Upper lobe of right lung (tissue), 1 donor: ENCODE data around the gene LORICRIN. TPM values are rescaled to one million over a fixed set of nuclear protein-coding genes. Genes with fewer than 3 reads are reported as not detected.

Source experiments
- ATAC-seq: fragments of 200-7000 bp; cut with Tn5 transposase; one replicate; pipeline ENCODE4 v1.9.1; 2020; ENCODE audit warnings: mild to moderate bottlenecking, moderate library complexity
- DNase-seq: peaks from one replicate; pipeline ENCODE4 v3.0.0-alpha.2; 2020
- H3K27ac ChIP-seq: fragments of 200-600 bp; one replicate; pipeline ENCODE4 v1.8.0; 2022
- H3K27me3 ChIP-seq: fragments of 200-600 bp; one replicate; pipeline ENCODE4 v1.8.0; 2022; ENCODE audit warnings: mild to moderate bottlenecking
- H3K36me3 ChIP-seq: fragments of 200-600 bp; one replicate; pipeline ENCODE4 v1.8.0; 2022
- H3K4me1 ChIP-seq: fragments of 200-600 bp; one replicate; pipeline ENCODE4 v1.8.0; 2022
- H3K4me3 ChIP-seq: fragments of 200-600 bp; one replicate; pipeline ENCODE4 v1.8.0; 2022; ENCODE audit warnings: mild to moderate bottlenecking
- H3K9me3 ChIP-seq: fragments of 200-600 bp; one replicate; pipeline ENCODE4 v1.8.0; 2022
- intact Hi-C: fragments of 100-400 bp; cut with DNase I; formaldehyde crosslinking; loops from one replicate; pipeline ENCODE4 v1.11.0; 2022
- total RNA-seq: library from RNA; stranded (reverse); fragmentation: NEBNext Ultra II Directional; extraction: Animal tissue kit (Norgen Biotek cat#: 25700); gene quantifications from one replicate; pipeline ENCODE4 v1.2.1, GENCODE V29; 2021
- TF ChIP-seq, protein P1 (sequence below): fragments of 200-600 bp; IDR thresholded peaks from one replicate; pipeline ENCODE4 v1.8.0; 2022; ENCODE audit warnings: antibody characterized with exemption
- donor health status: DM: no; HTN: yes; CAD: no; lungs with severe emphysema.

Gene LORICRIN
- total RNA-seq, 1 donor from 2014 or later: not detected

GRCh38 chr1:153238527-153238926 is 21.0 kb upstream of the LORICRIN start:
- Histone ChIP-seq H3K36me3 (no peaks in the 10 kb centered on the region), H3K27me3 (peaks cover 5% of the 10 kb centered on the region), H3K4me1 (no peaks in the 10 kb centered on the region), H3K9me3 (no peaks in the 10 kb centered on the region), H3K4me3 (no peak overlapping the region), H3K27ac (no peak overlapping the region)
- ATAC-seq (no peak), DNase-seq (no peak)
- intact Hi-C loops: no loop called here
- TF ChIP-seq, protein P1, sequence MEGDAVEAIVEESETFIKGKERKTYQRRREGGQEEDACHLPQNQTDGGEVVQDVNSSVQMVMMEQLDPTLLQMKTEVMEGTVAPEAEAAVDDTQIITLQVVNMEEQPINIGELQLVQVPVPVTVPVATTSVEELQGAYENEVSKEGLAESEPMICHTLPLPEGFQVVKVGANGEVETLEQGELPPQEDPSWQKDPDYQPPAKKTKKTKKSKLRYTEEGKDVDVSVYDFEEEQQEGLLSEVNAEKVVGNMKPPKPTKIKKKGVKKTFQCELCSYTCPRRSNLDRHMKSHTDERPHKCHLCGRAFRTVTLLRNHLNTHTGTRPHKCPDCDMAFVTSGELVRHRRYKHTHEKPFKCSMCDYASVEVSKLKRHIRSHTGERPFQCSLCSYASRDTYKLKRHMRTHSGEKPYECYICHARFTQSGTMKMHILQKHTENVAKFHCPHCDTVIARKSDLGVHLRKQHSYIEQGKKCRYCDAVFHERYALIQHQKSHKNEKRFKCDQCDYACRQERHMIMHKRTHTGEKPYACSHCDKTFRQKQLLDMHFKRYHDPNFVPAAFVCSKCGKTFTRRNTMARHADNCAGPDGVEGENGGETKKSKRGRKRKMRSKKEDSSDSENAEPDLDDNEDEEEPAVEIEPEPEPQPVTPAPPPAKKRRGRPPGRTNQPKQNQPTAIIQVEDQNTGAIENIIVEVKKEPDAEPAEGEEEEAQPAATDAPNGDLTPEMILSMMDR: no peak

DNA sequence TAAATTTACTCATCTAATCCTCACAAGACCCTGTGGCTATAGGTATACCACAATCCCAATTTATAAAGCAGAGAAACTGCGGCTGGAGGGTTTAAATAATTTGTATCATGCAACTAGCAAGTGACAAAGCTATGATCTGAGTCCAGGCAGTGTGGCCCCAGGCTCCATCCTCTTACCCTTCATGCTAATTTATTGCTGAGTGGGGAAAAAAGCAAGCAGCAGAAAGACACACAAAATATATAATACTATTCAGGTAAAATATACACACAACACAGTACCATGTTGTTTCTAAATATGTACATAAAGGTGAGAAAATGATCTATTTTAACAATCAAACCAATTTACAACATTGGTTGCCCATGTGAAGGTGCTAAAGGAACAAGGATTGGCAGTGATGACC is 17.3 kb upstream of the LORICRIN start:
- intact Hi-C loops: no loop called here
- no peak overlapping the region for H3K27ac ChIP-seq
- H3K27me3 ChIP-seq: peaks cover 2% of the 10 kb centered on the region
- ATAC-seq: no peak
- H3K9me3 ChIP-seq: no peaks in the 10 kb centered on the region
- no peaks in the 10 kb centered on the region for H3K4me1 ChIP-seq
- no peak for DNase-seq
- no peaks in the 10 kb centered on the region for H3K36me3 ChIP-seq
- no peak overlapping the region for H3K4me3 ChIP-seq
- TF ChIP-seq, protein P1: no peak

DNA sequence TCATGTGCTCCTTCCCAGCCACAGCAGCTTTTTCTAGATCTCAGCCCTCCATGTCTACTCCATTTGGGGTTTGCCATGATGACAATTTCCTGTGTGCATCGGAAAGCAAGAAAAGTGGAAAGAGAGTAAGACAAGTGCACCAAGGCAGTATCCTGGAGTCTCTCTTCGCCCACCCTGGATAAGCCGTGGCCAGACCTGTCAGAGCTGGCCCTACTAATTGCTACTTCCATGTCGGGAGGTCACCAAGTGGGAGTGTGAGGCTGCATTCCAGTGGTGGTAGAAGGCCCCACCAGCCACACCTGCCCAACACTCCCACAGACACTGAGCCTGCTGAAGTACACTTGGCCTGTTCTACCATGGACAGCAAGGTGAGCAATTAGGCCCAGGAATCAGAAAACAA is 14.0 kb upstream of the LORICRIN start:
- intact Hi-C loops: no loop called here
- Histone ChIP-seq H3K4me3 (no peak overlapping the region), H3K36me3 (no peaks in the 10 kb centered on the region), H3K9me3 (no peaks in the 10 kb centered on the region), H3K4me1 (no peaks in the 10 kb centered on the region), H3K27me3 (peaks cover 11% of the 10 kb centered on the region), H3K27ac (no peak overlapping the region)
- no peak for DNase-seq
- no peak for ATAC-seq
- TF ChIP-seq, protein P1: no peak

DNA sequence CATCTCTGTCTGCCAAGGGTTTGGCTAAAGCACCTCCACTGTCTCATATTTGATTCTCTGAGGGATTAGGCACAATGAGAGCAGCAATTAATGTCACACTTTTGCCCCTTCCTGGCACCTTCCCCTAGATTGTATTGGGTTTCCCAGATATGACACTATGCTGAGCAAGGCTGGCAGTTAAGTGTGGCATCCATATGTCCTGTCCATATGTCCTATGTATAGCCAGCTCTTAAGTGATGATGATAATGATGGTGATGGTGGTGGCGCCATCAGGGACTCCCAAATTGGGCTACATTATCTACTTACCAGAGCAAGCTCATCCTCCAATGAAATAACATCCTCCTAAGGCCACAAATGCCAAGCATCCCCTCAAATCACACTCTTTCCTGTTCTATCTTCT is 13.5 kb upstream of the LORICRIN start:
- Histone ChIP-seq H3K27ac (no peak overlapping the region), H3K4me3 (no peak overlapping the region), H3K27me3 (peaks cover 11% of the 10 kb centered on the region), H3K36me3 (no peaks in the 10 kb centered on the region), H3K4me1 (no peaks in the 10 kb centered on the region), H3K9me3 (no peaks in the 10 kb centered on the region)
- intact Hi-C loops: no loop called here
- TF ChIP-seq, protein P1: no peak
- ATAC-seq (no peak), DNase-seq (no peak)

- no peaks in the 10 kb centered on the region for H3K36me3 ChIP-seq
- TF ChIP-seq, protein P1: no peak
- H3K9me3 ChIP-seq: no peaks in the 10 kb centered on the region
- H3K27me3 ChIP-seq: peaks cover 11% of the 10 kb centered on the region
- no peak for DNase-seq
- intact Hi-C loops: no loop called here
- no peak overlapping the region for H3K27ac ChIP-seq
- no peak overlapping the region for H3K4me3 ChIP-seq
- no peak for ATAC-seq
- H3K4me1 ChIP-seq: no peaks in the 10 kb centered on the region
Measured at GRCh38 chr1:153246825-153247224, 12.7 kb upstream of the LORICRIN start.

- Histone ChIP-seq H3K36me3 (no peaks in the 10 kb centered on the region), H3K9me3 (no peaks in the 10 kb centered on the region), H3K4me3 (no peak overlapping the region), H3K27me3 (peaks cover 11% of the 10 kb centered on the region), H3K4me1 (no peaks in the 10 kb centered on the region), H3K27ac (no peak overlapping the region)
- DNase-seq (no peak), ATAC-seq (no peak)
- intact Hi-C loops: no loop called here
- TF ChIP-seq, protein P1: no peak
Measured at GRCh38 chr1:153248176-153248879, 11.2 kb upstream of the LORICRIN start.
